NCI-H460 (cell line): ENCODE data around the gene GTF2E1. TPM values are rescaled to one million over a fixed set of nuclear protein-coding genes. Genes with fewer than 3 reads are reported as not detected.
"Not testable (repeated sequence)": the region's sequence is repeated elsewhere in the genome, so short reads cannot be mapped to it uniquely, and the experiment has no call there.

Experiments
- DNase-seq: peaks from one replicate; pipeline ENCODE4 v3.0.0-alpha.2; 2016; ENCODE audit warnings: low read depth; ENCODE audit errors: extremely low read depth
- polyA plus RNA-seq: library from polyadenylated mRNA; depleted of rRNA; stranded (reverse); fragments of >200 nt; gene quantifications from 2 replicates; pipeline ENCODE4 v1.2.3, GENCODE V29; 2014; cell fraction: nucleus; rRNA removed
- total RNA-seq: library from RNA; depleted of rRNA; stranded (reverse); fragments of >200 nt; shearing (Covaris generic); gene quantifications from 2 replicates; pipeline ENCODE4 v1.2.3, GENCODE V29; 2014; rRNA removed

The GTF2E1 gene
- total RNA-seq = 16.9 and 19.1 TPM in 2 replicates
- polyA plus RNA-seq = 7.1 and 8.7 TPM in 2 replicates

DNA sequence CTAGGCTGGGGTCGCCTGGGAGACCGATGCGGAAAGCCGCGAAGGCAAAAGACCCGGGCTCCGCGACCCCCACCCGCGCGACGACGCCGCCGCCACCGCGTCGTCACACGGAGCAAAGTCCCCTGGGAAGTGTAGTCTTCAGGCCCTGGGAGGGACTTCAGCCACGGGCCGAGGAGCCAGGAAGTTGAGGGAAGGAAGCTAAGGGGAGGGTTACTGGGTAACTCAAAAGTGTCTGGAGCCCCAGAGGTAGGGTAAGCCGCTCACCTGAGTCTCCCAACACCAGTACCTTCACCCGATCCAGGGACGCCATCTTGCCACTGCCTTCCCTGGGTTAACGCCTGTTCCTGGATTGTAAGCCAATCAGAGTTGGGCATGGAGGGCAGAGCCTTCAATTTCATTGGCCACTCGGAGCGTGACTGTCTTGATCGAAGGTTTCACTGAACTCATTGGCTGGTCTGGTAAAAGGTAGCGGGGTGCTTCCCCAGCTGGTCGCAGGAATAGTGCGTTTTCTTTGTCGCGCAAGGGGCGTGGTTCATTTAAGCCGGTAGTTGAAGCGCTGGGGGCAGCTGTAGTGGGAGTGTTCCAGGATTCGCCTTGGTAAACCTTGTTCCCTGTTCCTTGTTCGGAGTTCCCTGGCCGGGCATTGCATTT lies at the start of gene GTF2E1, which contains the start of gene RABL3:
GTF2E1 (plus strand) TSS at position 547 of the 651 bp plus-strand sequence. CDS start 7,809 bp downstream, outside the sequence.
RABL3 (minus strand) TSS at position 319 of the 651 bp plus-strand sequence; CDS start at position 310, 9 bp downstream.
- DNase-seq = peak; percentile 98

DNA sequence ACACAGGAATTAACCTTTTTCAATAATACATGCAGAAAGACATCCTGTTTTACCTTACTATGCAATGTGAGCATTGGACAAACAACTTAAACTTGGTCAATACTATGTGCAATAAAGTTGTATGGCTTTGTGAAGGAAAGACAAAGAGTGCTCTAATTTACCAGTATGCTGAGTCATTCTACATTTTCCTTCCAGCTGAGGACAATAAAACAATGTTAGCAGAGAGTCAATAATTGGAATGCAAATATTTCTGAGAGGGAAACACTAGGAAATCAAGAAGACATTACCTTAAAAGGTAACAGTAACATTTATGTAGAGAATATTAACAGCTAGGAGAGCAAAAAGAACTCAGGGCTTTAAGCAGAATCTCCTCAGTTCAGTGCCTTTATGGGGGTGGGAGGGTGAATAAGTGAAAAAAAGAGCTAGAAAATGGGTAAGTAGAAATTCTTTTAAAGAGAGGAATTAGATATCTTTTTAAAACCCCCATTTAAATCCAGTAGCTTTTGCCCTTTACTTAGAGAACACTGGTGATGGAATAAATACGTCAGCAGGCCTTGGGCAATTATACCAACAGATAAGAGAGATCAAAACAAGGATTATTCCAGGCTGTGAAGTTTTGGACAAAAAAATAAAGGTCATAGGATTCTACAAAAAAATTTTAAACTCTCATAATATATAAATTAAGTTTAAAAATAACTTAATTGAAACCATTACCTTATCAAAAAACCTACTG lies 48.9 kb upstream of the GTF2E1 start:
- peak; percentile 43 for DNase-seq

DNA sequence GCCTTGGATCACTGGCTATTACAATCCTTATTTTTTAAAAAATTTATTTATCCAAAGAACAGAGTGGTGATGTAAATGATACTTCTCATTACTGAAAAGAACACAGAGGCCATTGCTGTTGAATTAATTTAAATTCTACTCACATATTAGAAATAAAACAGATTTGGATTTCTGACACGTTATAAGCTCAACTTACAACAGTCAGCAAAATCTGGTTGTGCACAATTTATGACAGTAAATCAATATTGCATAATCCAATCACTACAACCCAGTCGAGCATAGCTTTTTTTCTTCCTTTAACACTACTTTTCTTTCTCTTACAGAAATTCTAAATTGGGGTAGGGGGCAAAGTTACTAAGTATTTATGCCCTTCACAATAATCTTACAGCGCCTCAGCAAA lies 43.2 kb upstream of the GTF2E1 start:
- DNase-seq = no peak

DNA sequence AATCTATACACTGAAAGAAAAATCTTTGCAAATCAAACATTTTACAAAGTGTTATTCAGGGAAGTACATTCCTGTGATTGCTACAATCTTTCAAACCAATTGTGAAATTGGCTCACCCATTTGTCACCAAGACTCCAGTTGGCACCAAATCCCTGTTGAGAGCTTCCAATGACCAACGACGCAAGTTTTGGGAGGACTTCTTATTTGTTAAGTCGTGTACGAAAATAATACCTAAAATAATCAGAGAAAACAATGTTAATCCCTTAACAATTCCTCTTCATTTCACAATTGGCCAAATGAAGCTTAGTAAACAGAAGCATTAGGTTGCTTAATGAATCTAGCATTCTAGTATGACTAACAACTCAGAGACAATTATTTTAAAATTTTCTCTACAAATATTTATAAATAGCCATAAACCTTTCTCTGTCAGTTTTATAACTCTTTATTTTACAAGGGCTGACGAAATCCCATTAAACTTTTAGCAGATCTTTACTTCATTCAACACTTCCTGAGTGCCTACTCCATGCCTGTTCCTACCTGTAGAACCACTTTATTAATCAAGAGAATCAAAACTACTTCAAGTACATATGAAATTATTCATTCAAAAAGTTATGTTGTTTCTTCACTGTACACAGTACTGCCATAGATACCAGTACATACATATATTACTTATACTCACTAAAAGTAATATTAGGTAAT lies 36.5 kb upstream of the GTF2E1 start:
- no peak for DNase-seq

DNA sequence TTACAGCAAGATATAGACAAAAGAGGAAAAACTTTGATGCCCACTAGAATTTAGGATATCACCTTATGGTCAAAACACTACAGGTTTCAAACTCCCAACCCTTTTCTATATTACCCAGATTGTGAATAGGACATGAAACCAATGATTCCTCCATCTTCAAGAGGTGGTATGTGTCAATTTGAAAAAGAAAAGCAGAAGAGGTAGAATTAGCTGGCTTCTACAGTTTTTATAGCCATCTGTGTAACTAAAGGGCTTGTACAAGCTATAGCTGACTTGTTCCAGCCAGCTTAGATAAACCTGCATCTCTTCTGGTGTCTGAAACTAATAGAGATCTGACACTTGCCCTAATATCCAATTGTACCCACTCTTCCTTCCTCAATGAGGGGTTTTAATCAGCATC lies 35.6 kb upstream of the GTF2E1 start:
- DNase-seq = no peak

DNA sequence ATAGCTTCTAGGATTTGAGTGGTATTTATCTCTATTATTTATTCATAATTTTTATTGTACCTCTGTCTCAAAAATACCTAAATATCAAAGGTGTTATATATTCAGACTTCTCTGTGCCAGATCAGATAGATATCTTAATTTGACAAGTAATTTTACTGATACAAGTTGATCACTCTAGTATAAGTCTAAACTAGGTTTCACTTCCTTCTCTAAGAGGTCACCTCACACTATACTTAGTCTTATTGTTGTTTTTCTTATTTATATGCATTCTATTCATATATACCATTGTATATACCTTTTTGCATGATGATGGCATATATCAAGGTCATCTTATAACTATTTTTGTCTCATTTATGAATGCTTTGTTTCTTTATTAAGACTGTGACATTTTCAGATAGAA lies 34.1 kb upstream of the GTF2E1 start:
- no peak for DNase-seq

DNA sequence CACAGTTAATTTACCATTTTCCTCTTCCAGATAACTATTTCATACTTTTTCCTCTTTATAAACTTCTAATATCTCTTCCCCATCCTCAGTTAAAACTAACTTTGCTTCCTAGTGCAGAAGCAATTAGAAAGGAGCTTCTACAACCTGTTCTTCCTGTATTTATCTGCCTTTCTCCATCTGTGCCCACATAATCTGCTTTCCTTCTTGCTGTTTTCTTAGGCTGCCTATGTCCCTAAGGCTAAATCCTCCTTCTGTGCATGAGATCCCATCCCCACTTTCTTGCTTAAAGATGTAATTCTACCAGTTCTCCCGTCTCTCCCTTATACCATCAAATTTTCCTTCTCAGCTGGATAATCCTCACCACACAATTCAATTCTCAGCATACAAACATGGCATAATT lies 32.2 kb upstream of the GTF2E1 start:
- no peak for DNase-seq

DNA sequence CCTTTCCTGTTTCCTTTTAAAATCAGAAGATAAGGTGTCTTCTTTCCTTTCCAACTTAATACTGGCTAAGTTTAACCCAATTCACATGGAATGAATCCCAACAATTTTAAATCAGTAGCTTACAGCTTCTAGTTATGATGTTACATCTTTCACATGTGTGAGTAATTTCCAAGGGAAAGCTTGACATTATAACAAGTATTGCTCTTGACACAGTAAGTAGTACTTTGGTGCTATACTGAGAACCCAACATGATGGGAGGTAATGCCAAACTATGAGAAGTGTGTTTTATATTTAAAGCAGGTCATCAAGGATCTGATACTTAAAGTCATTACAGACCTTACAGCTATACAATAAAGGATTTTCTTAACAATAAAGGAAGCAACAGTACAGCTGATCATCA lies 29.3 kb upstream of the GTF2E1 start:
- DNase-seq = no peak

DNA sequence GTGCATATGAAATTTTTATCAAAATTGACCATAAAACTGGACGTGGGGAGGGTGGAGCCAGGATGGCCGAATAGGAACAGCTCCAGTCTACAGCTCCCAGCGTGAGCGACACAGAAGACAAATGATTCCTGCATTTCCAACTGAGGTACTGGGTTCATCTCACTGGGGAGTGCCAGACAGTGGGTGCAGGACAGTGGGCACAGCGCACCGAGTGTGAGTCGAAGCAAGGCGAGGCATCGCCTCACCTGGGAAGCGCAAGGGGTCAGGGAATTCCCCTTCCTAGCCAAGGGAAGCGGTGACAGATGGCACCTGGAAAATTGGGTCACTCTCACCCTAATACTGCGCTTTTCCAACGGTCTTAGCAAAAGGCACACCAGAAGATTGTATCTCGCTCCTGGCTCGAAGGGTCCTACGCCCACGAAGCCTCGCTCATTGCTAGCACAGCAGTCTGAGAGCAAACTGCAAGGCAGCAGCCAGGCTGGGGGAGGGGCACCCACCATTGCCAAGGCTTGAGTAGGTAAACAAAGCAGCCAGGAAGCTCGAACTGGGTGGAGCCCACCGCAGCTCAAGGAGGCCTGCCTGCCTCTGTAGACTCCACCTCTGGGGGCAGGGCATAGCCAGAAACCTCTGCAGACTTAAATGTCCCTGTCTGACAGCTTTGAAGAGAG lies 23.2 kb upstream of the GTF2E1 start:
- not testable (repeated sequence) for DNase-seq

DNA sequence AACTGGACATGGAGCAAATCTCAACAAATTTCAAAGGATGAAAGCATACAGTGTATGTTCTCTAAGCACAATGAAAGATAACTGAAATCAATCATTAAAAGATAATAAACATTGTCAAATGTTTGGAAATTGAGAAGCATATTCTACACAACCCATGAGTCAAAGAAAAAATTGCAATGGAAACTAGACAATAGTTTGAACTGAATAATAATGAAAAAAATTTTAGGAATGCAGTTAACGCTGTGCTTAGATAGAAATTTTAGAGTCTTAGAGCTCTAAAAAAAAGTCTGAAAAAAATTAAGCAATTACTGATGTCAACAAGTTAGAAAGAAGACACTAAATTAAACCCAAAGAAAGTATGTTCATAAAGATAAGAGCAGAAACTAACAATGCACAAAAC lies 15.8 kb upstream of the GTF2E1 start:
- DNase-seq = no peak

DNA sequence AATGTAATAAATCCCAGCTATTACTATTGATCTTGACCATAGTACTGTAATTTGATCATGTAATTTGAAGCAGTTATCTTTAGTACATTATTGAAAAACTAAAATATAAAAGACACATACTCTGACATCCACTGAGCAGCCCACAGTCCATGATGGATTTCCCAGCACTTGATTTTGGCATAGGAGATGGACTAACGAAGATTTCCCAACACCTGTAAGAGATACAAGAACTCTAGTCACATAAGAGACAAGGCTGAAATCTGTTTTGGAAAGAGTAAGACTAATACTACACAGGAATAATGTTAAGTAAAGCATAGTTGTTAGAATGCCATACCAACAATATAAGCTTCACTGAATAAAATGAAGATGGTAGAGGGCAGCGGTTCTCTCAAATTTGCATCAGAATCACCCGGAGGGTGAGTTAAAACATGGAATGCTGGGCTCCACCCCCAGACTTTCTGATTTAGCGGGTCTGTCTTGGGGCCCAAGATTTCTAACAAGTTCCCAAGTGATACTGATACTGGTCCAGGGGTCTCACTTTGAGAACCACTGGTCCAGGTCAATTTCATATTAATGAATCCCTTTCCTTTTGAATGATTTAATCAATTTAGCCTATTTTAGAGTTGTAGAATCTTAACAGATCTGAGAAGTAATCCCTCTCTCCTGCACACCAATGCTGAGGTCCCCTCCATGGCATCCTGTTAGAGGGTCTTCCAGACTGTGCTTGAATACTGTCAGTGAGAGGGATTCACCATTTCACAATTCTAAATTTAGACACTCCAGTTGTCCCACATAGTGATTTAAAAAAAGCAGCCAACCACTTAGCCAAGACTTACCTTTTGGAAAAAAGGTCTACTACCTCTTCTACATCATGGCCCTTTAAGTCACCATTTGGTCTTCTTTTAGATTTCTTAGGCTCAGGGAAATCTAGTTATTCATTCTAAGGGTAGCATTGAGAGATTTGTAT lies 11.7 kb upstream of the GTF2E1 start:
- no peak for DNase-seq

DNA sequence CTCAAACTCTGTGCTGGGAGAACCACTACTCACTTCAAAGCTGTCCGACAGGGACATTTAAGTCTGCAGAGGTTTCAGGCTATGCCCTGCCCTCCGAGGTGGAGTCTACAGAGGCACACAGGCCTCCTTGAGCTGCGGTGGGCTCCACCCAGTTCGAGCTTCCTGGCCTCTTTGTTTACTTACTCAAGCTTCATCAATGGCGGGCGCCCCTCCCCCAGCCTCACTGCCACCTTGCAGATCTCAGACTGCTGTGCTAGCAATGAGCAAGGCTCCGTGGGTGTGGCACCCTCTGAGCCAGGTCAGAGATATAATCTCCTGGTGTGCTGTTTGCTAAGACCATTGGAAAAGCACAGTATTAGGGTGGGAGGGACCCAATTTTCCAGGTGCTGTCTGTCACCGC lies 4.5 kb upstream of the GTF2E1 start:
- DNase-seq = not testable (repeated sequence)

DNA sequence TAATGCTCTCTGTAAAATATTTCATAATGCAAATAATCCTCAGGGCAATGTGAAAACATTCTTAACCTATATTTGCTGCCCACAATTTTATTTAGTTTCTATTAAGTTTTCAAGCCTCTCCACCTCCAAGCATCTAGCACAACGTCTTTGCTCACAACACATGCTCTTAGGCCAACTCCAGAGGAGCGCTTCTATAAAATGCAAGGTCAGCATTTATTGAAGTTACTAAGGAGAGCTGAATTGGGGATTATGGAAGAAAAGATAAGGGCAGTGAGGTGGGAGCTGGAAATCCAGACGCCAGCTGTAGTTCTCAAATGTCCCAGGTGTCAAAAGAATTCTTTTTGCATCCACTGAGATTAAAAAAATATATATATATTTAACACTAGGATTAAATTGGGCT lies 1.2 kb upstream of the GTF2E1 start:
- no peak for DNase-seq

DNA sequence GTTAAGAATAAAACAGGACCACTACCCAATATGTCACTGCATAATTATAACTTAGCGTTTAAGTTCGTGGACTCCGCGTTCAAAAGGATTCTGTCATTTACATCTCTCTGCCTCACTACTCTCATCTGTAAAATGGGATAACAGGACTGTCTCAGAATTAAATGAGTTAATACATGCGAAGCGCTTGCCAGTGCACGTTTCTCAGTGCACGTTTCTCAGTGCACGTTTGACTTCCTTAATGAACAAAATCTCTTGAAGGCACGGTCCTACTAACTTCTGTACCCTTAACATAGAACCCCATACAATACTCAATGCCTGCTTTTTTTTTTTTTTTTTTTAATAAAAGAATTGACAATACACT lies 727 bp upstream of the GTF2E1 start:
- DNase-seq = no peak

DNA sequence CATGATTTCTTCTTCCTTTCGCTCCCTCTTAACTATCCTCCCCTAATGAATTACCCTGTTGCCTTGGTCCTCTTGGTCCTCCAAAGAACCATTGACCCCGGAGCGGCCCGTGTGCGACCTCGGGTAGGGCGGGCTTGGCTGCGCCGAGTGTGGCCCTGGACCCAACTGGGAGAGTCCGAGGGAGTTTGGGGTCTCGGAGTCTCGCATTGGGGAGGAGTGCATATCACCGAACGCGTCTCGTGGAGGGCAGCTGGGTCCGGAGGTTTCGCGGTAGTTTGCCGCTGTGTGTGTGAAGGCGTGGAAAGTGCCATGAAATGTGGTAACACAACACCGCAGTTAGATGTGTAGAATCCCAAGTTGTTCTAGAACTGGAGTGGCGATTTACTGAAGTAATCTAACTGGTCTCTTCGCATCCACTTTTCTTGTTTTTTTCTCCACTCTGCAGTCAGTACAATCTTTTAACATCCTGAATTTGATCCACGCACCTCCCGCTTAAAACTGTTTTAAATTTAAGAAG lies 363 bp downstream of the GTF2E1 start:
- DNase-seq = no peak

DNA sequence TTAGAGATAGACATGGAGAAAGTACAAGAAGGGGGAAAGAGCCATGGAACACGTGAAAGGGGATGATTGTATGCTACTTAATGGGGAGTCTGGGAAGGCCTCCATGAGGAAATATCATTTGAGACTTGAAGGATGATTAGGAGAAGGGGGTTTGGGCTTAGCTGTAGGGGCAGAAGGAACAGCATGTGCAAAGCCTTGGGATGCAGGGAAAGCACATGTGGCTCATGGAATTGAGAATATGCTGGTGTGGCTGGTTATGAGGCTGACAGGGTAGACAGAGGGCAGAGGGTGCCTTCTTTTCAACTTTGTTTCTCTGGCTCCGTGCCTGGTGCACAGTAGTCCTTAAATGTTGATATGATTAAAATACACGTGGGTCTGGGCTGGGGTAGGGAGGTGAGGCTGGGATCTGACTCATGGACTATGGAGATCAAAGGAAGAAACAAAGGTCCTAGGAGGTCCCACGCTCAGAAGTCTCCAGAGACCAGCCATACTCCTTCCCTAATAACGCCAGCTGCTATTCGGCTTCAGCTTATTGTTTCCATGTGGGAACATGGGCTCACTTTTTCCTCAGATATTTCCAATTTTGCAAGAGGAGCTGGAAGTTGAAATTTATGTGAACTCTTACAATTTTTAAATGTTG lies 1.1 kb downstream of the GTF2E1 start:
- DNase-seq = no peak

DNA sequence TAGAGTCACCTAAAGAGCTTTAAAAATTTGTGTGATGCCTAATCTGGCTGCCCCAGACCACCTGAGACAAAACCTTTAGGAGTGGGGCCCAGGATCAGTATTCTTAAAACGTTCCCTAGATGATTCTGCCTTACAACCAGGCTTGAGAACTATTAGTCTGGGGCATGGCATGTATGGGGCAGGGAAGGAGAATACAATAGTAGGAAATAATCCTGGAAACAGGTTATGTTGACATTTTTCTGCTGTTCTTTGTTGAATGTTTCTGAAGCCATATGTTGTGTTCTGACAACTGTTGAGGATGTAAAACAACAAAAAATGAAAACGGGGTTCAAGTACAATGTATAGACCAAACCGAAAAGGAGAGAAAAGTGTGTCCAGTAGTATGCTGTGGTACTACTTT lies 2.9 kb downstream of the GTF2E1 start:
- DNase-seq = no peak

DNA sequence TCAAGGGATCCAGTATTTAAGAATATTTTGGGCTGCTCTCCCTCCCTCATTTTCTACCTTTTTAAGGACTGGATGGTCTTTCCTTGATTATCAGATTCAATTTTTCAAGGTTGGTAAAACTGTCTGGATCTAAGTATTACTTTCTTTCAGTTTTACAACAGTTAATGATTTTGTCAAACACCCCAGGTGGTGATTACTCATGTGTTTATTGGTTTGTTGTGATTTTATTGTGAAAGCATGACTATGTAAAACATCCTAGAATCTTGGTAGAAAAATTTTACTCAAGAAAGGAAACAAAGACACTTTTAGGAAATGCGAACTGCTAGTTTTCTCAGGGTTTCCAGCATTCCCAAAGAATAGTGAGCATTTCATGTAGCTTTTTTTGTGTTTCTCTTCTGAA lies 7.3 kb downstream of the GTF2E1 start:
- DNase-seq = no peak

DNA sequence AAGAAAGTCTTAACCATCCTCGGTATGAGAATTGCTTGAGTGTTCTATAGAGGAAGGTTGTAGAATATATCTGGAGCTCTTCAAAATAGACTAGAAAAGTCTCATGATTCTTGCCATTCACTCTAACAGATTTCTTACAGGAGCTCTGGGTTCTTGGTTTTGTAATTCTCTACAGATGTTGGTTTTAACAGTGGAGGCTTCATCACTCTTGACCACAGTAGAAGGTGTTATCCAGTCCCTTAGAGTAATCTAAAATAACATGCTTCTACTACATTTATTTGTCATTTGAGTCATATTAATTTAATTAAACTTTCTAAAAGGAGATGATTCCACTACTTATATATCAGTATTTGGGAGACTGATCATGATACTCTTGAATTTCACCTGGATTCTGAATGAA lies 9.7 kb downstream of the GTF2E1 start:
- DNase-seq = no peak
